HEK293T (cell line): Measurements from ENCODE around the gene SLC18A3.

ENCODE experiments used
- CTCF ChIA-PET: fragments of 350-600 bp; formaldehyde crosslinking; extraction: SDS; loops from one replicate; lab custom pipeline; 2021; ENCODE audit warnings: antibody characterized with exemption, inconsistent platforms; lab: Yijun Ruan, JAX
- POLR2A ChIA-PET: fragments of 350-600 bp; formaldehyde crosslinking; extraction: SDS; loops from one replicate; lab custom pipeline; 2020; ENCODE audit warnings: antibody characterized with exemption, inconsistent platforms; lab: Yijun Ruan, JAX
- DNase-seq: peaks from one replicate; pipeline ENCODE4 v3.0.0; 2012; ENCODE audit warnings: mixed read lengths; ENCODE audit errors: extremely low spot score
- ARNT ChIP-seq: fragments of 450-650 bp; IDR thresholded peaks from 2 replicates; pipeline ENCODE4 v1.6.1; 2017; ENCODE audit warnings: mild to moderate bottlenecking
- BHLHE40 ChIP-seq: fragments of 450-650 bp; IDR thresholded peaks from 2 replicates; pipeline ENCODE4 v1.6.1; 2016; ENCODE audit warnings: mild to moderate bottlenecking, moderate library complexity, borderline replicate concordance
- CTBP1 ChIP-seq: fragments of 450-650 bp; IDR thresholded peaks from 2 replicates; pipeline ENCODE4 v1.6.1; 2016; ENCODE audit warnings: borderline replicate concordance
- ELF4 ChIP-seq: fragments of 450-650 bp; IDR thresholded peaks from 2 replicates; pipeline ENCODE4 v1.6.1; 2017; ENCODE audit warnings: antibody characterized with exemption
- FOXA1 ChIP-seq: fragments of 450-650 bp; IDR thresholded peaks from 2 replicates; pipeline ENCODE4 v1.6.1; 2016; ENCODE audit warnings: mild to moderate bottlenecking
- FOXK2 ChIP-seq: fragments of 450-650 bp; IDR thresholded peaks from 2 replicates; pipeline ENCODE4 v1.6.1; 2016; ENCODE audit warnings: mild to moderate bottlenecking
- FOXM1 ChIP-seq: fragments of 450-650 bp; IDR thresholded peaks from 2 replicates; pipeline ENCODE4 v1.6.1; 2017; ENCODE audit warnings: mild to moderate bottlenecking, borderline replicate concordance
- HDGF ChIP-seq: fragments of 450-650 bp; IDR thresholded peaks from 2 replicates; pipeline ENCODE4 v1.6.1; 2017; ENCODE audit warnings: antibody characterized with exemption, borderline replicate concordance
- L3MBTL2 ChIP-seq: fragments of 450-650 bp; conservative IDR thresholded peaks from 2 replicates; pipeline ENCODE4 v1.6.1; 2016; ENCODE audit warnings: mild to moderate bottlenecking
- NFRKB ChIP-seq: fragments of 450-650 bp; IDR thresholded peaks from 2 replicates; pipeline ENCODE4 v1.6.1; 2016; ENCODE audit warnings: mild to moderate bottlenecking, moderate library complexity
- PKNOX1 ChIP-seq: fragments of 450-650 bp; IDR thresholded peaks from 2 replicates; pipeline ENCODE4 v1.6.1; 2016
- SP1 ChIP-seq: fragments of 450-650 bp; IDR thresholded peaks from 2 replicates; pipeline ENCODE4 v1.6.1; 2017
- SUZ12 ChIP-seq: fragments of 450-650 bp; IDR thresholded peaks from 2 replicates; pipeline ENCODE4 v1.6.1; 2016; ENCODE audit warnings: mild to moderate bottlenecking
- TARDBP ChIP-seq: fragments of 450-650 bp; IDR thresholded peaks from 2 replicates; pipeline ENCODE4 v1.6.1; 2016
- ZNF384 ChIP-seq: fragments of 450-650 bp; IDR thresholded peaks from 2 replicates; pipeline ENCODE4 v1.6.1; 2016

The SLC18A3 gene

GRCh38 chr10:49627038-49627437 lies 16.9 kb downstream of the SLC18A3 start:
- ChIA-PET POLR2A (no interaction called here), CTCF (no interaction called here)
- TF ChIP-seq BHLHE40 (no peak), ELF4 (no peak), TARDBP (no peak), FOXK2 (no peak), L3MBTL2 (no peak), NFRKB (no peak)
- DNase-seq, result no peak

GRCh38 chr10:49627644-49628247 lies 17.6 kb downstream of the SLC18A3 start:
- no peak for TF ChIP-seq TARDBP
- no peak for TF ChIP-seq PKNOX1
- TF ChIP-seq BHLHE40, result no peak
- no peak for TF ChIP-seq FOXM1
- TF ChIP-seq ELF4, result no peak
- TF ChIP-seq ARNT, result no peak
- no peak for TF ChIP-seq FOXK2
- ChIA-PET CTCF (no interaction called here), POLR2A (no interaction called here)
- DNase-seq, result no peak

- no peak for DNase-seq
- POLR2A ChIA-PET, result no interaction called here
- TF ChIP-seq SUZ12 (no peak), PKNOX1 (no peak), FOXM1 (no peak), SP1 (no peak), L3MBTL2 (no peak), FOXK2 (no peak), HDGF (no peak), CTBP1 (no peak)
- CTCF ChIA-PET, result no interaction called here
Observed at GRCh38 chr10:49628599-49628998, 18.5 kb downstream of the SLC18A3 start.

GRCh38 chr10:49629431-49629881 lies 19.3 kb downstream of the SLC18A3 start:
- DNase-seq, result no peak
- TF ChIP-seq SP1 (no peak), TARDBP (no peak), SUZ12 (no peak), FOXM1 (no peak), ARNT (no peak), BHLHE40 (no peak)
- POLR2A ChIA-PET, result no interaction called here
- CTCF ChIA-PET, result no interaction called here

GRCh38 chr10:49631975-49632374 lies 21.9 kb downstream of the SLC18A3 start:
- CTCF ChIA-PET, result no interaction called here
- POLR2A ChIA-PET, result no interaction called here
- DNase-seq, result no peak
- TF ChIP-seq SP1 (no peak), L3MBTL2 (no peak), TARDBP (no peak), ARNT (no peak), CTBP1 (no peak), PKNOX1 (no peak), HDGF (no peak), FOXK2 (no peak), FOXA1 (no peak)

- TF ChIP-seq ZNF384, result no peak
- TF ChIP-seq ELF4, result no peak
- TF ChIP-seq HDGF, result no peak
- TF ChIP-seq FOXA1, result no peak
- TF ChIP-seq PKNOX1, result no peak
- TF ChIP-seq SP1, result no peak
- POLR2A ChIA-PET, result no interaction called here
- no peak for DNase-seq
- CTCF ChIA-PET, result no interaction called here
Observed at GRCh38 chr10:49632406-49633317, 22.6 kb downstream of the SLC18A3 start.
